ENCODE data around the gene RRBP1. TPM values are rescaled to one million over a fixed set of nuclear protein-coding genes. Genes with fewer than 3 reads are reported as not detected.

Gene RRBP1
- total RNA-seq, 1 donor: 122 TPM

GRCh38 chr20:17645546-17646208 is 36.4 kb downstream of the RRBP1 start:
- peak; percentile 58 for DNase-seq (ENCODE audit: insufficient read length, low spot score, missing footprints)
- Histone ChIP-seq H3K36me3 (ENCODE audit: insufficient read depth, low read length) (peaks cover 67% of the 10 kb centered on the region), H3K27ac (ENCODE audit: low read depth, low read length) (peak overlapping the region; percentile 39), H2AFZ (ENCODE audit: low read length) (no peak overlapping the region), H3K79me2 (ENCODE audit: insufficient read depth, low read length) (peaks cover 100% of the 10 kb centered on the region), H3K9me3 (ENCODE audit: low read depth, low read length) (no peaks in the 10 kb centered on the region), H3K27me3 (ENCODE audit: insufficient read depth, low read length) (no peaks in the 10 kb centered on the region), H3K4me3 (ENCODE audit: insufficient read depth, low read length) (no peak overlapping the region), H3K4me1 (ENCODE audit: insufficient read depth, low read length) (peaks cover 36% of the 10 kb centered on the region), H3K4me2 (ENCODE audit: insufficient read depth, low read length) (no peak overlapping the region), H4K20me1 (ENCODE audit: insufficient read depth, low read length) (peaks cover 94% of the 10 kb centered on the region)
- TF ChIP-seq, protein P1, sequence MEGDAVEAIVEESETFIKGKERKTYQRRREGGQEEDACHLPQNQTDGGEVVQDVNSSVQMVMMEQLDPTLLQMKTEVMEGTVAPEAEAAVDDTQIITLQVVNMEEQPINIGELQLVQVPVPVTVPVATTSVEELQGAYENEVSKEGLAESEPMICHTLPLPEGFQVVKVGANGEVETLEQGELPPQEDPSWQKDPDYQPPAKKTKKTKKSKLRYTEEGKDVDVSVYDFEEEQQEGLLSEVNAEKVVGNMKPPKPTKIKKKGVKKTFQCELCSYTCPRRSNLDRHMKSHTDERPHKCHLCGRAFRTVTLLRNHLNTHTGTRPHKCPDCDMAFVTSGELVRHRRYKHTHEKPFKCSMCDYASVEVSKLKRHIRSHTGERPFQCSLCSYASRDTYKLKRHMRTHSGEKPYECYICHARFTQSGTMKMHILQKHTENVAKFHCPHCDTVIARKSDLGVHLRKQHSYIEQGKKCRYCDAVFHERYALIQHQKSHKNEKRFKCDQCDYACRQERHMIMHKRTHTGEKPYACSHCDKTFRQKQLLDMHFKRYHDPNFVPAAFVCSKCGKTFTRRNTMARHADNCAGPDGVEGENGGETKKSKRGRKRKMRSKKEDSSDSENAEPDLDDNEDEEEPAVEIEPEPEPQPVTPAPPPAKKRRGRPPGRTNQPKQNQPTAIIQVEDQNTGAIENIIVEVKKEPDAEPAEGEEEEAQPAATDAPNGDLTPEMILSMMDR (IDR thresholded peaks at IDR 0.05; ENCODE audit: extremely low read depth, low read depth, low read length): no peak

GRCh38 chr20:17645010-17645409 is 37.0 kb downstream of the RRBP1 start:
- Histone ChIP-seq H3K27me3 (ENCODE audit: insufficient read depth, low read length) (no peaks in the 10 kb centered on the region), H2AFZ (ENCODE audit: low read length) (no peak overlapping the region), H3K9me3 (ENCODE audit: low read depth, low read length) (no peaks in the 10 kb centered on the region), H3K36me3 (ENCODE audit: insufficient read depth, low read length) (peaks cover 67% of the 10 kb centered on the region), H3K27ac (ENCODE audit: low read depth, low read length) (peak overlapping the region; percentile 44), H4K20me1 (ENCODE audit: insufficient read depth, low read length) (peaks cover 93% of the 10 kb centered on the region), H3K79me2 (ENCODE audit: insufficient read depth, low read length) (peaks cover 100% of the 10 kb centered on the region), H3K4me2 (ENCODE audit: insufficient read depth, low read length) (no peak overlapping the region), H3K4me3 (ENCODE audit: insufficient read depth, low read length) (no peak overlapping the region), H3K4me1 (ENCODE audit: insufficient read depth, low read length) (peaks cover 29% of the 10 kb centered on the region)
- TF ChIP-seq, protein P1 (IDR thresholded peaks at IDR 0.05; ENCODE audit: extremely low read depth, low read depth, low read length): no peak
- no peak for DNase-seq (ENCODE audit: insufficient read length, low spot score, missing footprints)

GRCh38 chr20:17644451-17644850 is 37.6 kb downstream of the RRBP1 start:
- Histone ChIP-seq H3K27me3 (ENCODE audit: insufficient read depth, low read length) (no peaks in the 10 kb centered on the region), H2AFZ (ENCODE audit: low read length) (no peak overlapping the region), H3K36me3 (ENCODE audit: insufficient read depth, low read length) (peaks cover 67% of the 10 kb centered on the region), H3K9me3 (ENCODE audit: low read depth, low read length) (no peaks in the 10 kb centered on the region), H4K20me1 (ENCODE audit: insufficient read depth, low read length) (peaks cover 92% of the 10 kb centered on the region), H3K4me2 (ENCODE audit: insufficient read depth, low read length) (no peak overlapping the region), H3K4me1 (ENCODE audit: insufficient read depth, low read length) (peaks cover 28% of the 10 kb centered on the region), H3K27ac (ENCODE audit: low read depth, low read length) (peak overlapping the region; percentile 44), H3K4me3 (ENCODE audit: insufficient read depth, low read length) (no peak overlapping the region), H3K79me2 (ENCODE audit: insufficient read depth, low read length) (peaks cover 98% of the 10 kb centered on the region)
- TF ChIP-seq, protein P1 (IDR thresholded peaks at IDR 0.05; ENCODE audit: extremely low read depth, low read depth, low read length): no peak
- peak; percentile 80 for DNase-seq (ENCODE audit: insufficient read length, low spot score, missing footprints)

DNA sequence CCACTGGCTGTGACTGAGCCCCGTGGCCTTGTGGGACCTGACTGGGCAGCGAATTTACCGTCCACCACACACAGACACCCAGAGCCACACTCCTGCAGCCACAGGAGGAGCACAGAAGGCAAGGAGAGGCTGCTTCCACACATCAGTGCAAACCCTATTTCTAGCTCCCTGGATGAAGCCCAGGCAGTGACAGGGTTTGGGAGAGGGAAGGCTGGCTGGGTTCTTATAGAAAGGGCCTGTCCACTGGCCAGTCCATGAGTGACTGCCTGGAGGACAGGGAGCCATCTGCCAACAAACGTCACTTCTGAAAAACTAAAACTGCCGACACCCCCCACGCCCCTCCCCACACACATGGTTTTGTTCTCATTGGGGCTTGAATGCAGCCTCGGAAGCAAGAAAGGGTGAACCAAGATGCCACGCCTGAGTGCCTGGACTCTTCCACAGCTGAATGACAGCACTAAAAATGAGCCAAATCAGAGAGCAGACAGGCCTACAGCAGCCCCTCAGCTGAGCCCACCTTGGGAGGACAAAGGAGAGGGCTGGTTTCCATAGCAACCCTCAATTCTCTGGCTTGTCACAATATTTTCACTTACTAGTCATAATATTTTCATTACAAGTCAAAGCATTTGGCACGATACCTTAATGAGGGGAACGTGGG is 38.4 kb downstream of the RRBP1 start:
- H2AFZ ChIP-seq (ENCODE audit: low read length): no peak overlapping the region
- H4K20me1 ChIP-seq (ENCODE audit: insufficient read depth, low read length): peaks cover 94% of the 10 kb centered on the region

More for the DNA sequence above, 38.4 kb downstream of the RRBP1 start:
- Histone ChIP-seq H3K27ac (ENCODE audit: low read depth, low read length) (peak overlapping the region; percentile 44), H3K4me3 (ENCODE audit: insufficient read depth, low read length) (no peak overlapping the region), H3K4me1 (ENCODE audit: insufficient read depth, low read length) (peaks cover 22% of the 10 kb centered on the region), H3K36me3 (ENCODE audit: insufficient read depth, low read length) (peaks cover 75% of the 10 kb centered on the region), H3K79me2 (ENCODE audit: insufficient read depth, low read length) (peaks cover 98% of the 10 kb centered on the region), H3K4me2 (ENCODE audit: insufficient read depth, low read length) (no peak overlapping the region), H3K27me3 (ENCODE audit: insufficient read depth, low read length) (no peaks in the 10 kb centered on the region), H3K9me3 (ENCODE audit: low read depth, low read length) (no peaks in the 10 kb centered on the region)
- TF ChIP-seq, protein P1 (IDR thresholded peaks at IDR 0.05; ENCODE audit: extremely low read depth, low read depth, low read length): no peak
- peak; percentile 73 for DNase-seq (ENCODE audit: insufficient read length, low spot score, missing footprints)
